Measurements from ENCODE around the gene MTM1.

MTM1 gene

GRCh38 chrX:150607201-150607600 is 38.8 kb downstream of the MTM1 start:
- no peak for DNase-seq

GRCh38 chrX:150610043-150610442 is 41.6 kb downstream of the MTM1 start:
- DNase-seq = peak; percentile 51

- DNase-seq = no peak
These were observed 42.0 kb downstream of the MTM1 start for GRCh38 chrX:150610446-150610845.

GRCh38 chrX:150615356-150615755 is 46.9 kb downstream of the MTM1 start:
- peak; percentile 15 for DNase-seq

- DNase-seq = peak; percentile 49
These were observed 47.9 kb downstream of the MTM1 start for GRCh38 chrX:150616179-150616862.

- no peak for DNase-seq
These were observed 48.4 kb downstream of the MTM1 start for GRCh38 chrX:150616863-150617198.

GRCh38 chrX:150621652-150622051 is 53.2 kb downstream of the MTM1 start:
- DNase-seq = no peak

GRCh38 chrX:150623583-150623982 is 55.2 kb downstream of the MTM1 start:
- DNase-seq = no peak

GRCh38 chrX:150625097-150625496 is 56.7 kb downstream of the MTM1 start:
- no peak for DNase-seq

GRCh38 chrX:150625875-150626274 is 57.5 kb downstream of the MTM1 start:
- no peak for DNase-seq

- DNase-seq = no peak
These were observed 59.5 kb downstream of the MTM1 start for GRCh38 chrX:150627957-150628356.

- no peak for DNase-seq
These were observed 67.5 kb downstream of the MTM1 start for GRCh38 chrX:150635952-150636351.

- no peak for DNase-seq
These were observed 74.0 kb downstream of the MTM1 start for GRCh38 chrX:150642423-150642822.

- peak; percentile 32 for DNase-seq
These were observed 74.8 kb downstream of the MTM1 start for GRCh38 chrX:150643271-150643670.

GRCh38 chrX:150643958-150644357 is 75.5 kb downstream of the MTM1 start:
- no peak for DNase-seq

- DNase-seq = peak; percentile 52
These were observed 76.0 kb downstream of the MTM1 start for GRCh38 chrX:150644422-150644821.

GRCh38 chrX:150647331-150647730 is 78.9 kb downstream of the MTM1 start:
- no peak for DNase-seq

- DNase-seq = no peak
These were observed 80.0 kb downstream of the MTM1 start for GRCh38 chrX:150648296-150648940.

GRCh38 chrX:150649096-150649870 is 80.9 kb downstream of the MTM1 start:
- no peak for DNase-seq

- DNase-seq = no peak
These were observed 83.5 kb downstream of the MTM1 start for GRCh38 chrX:150651906-150652305.

- no peak for DNase-seq
These were observed 87.4 kb downstream of the MTM1 start for GRCh38 chrX:150655788-150656187.

- DNase-seq = no peak
These were observed 94.7 kb downstream of the MTM1 start for GRCh38 chrX:150663073-150663472.

GRCh38 chrX:150664290-150664689 is 95.9 kb downstream of the MTM1 start:
- no peak for DNase-seq

- DNase-seq = no peak
These were observed 107.8 kb downstream of the MTM1 start for GRCh38 chrX:150676221-150676620.
